GM10248 (cell line): ENCODE data around the gene PAQR5.
A peak's percentile ranks its signal among the peaks of the same experiment; 100 is the strongest.

Source experiments
- CTCF ChIA-PET: fragments of 300-600 bp; sonication (Branson Sonifier 250); formaldehyde crosslinking; extraction: SDS; loops from one replicate; lab custom pipeline; 2021; ENCODE audit warnings: antibody characterized with exemption; lab: Yijun Ruan, JAX
- POLR2A ChIA-PET: fragments of 350-650 bp; sonication (Branson Sonifier 250); formaldehyde crosslinking; extraction: SDS; loops from one replicate; lab custom pipeline; 2020; ENCODE audit warnings: antibody characterized with exemption; lab: Yijun Ruan, JAX
- DNase-seq: peaks from one replicate; pipeline ENCODE4 v3.0.0; 2012; ENCODE audit errors: extremely low spot score
- TF ChIP-seq, protein P1 (sequence below): IDR thresholded peaks from 2 replicates; pipeline ENCODE4 v1.5.1; 2012; ENCODE audit warnings: mild to moderate bottlenecking, low read depth; ENCODE audit errors: extremely low read depth, missing control alignments, control extremely low read depth

PAQR5 gene

DNA sequence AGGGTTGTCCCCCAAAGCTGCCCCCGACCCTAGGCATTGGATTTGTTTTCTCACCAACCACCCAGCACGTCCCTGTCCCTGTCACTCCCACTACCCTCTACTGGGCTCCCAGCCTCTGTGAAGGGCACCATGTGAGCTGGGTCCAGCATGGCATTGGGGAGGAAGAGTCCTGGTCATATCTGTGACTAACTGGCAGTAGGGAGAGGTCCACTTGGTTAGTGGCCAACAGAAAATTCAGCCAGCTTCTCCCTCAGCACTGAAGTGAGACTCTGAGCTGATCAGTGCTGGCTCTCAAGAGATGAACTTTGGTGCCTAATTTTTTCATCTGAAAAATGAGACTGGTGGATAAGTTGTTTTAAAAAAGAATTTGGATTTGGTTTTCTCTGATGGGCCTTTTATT is 104.1 kb downstream of the PAQR5 start:
- CTCF ChIA-PET, result interaction anchor here (1.2 to 6.2 kb wide), 2 partner anchors 7 to 22 kb away, joined by 4 to 50 read pairs; no protein-coding TSS in a partner anchor

DNA sequence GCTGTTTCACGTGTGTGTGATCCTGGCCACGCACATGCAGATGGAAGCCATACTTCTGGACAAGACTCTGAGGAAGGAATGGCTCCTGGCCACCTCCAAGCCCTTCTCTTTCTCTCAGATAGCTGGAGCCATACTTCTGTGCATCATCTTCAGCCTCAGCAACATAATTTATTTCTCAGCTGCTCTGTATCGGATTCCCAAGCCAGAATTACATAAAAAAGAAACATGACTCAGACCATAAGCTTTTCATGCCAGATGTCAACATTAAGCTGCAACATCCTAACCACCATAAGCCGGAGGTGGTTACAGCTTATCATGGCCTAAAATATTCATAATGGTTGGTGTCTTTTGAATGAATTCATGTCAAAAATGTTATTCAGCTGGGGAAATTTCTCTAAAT is 104.9 kb downstream of the PAQR5 start:
- POLR2A ChIA-PET, result no interaction called here
- CTCF ChIA-PET, result interaction anchor here (0.7 to 6.2 kb wide), 6 partner anchors 8 to 71 kb away, joined by 3 to 50 read pairs (median 3); no protein-coding TSS in a partner anchor
- DNase-seq, result no peak
- TF ChIP-seq, protein P1, sequence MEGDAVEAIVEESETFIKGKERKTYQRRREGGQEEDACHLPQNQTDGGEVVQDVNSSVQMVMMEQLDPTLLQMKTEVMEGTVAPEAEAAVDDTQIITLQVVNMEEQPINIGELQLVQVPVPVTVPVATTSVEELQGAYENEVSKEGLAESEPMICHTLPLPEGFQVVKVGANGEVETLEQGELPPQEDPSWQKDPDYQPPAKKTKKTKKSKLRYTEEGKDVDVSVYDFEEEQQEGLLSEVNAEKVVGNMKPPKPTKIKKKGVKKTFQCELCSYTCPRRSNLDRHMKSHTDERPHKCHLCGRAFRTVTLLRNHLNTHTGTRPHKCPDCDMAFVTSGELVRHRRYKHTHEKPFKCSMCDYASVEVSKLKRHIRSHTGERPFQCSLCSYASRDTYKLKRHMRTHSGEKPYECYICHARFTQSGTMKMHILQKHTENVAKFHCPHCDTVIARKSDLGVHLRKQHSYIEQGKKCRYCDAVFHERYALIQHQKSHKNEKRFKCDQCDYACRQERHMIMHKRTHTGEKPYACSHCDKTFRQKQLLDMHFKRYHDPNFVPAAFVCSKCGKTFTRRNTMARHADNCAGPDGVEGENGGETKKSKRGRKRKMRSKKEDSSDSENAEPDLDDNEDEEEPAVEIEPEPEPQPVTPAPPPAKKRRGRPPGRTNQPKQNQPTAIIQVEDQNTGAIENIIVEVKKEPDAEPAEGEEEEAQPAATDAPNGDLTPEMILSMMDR, result no peak

More for the DNA sequence above, 104.1 kb downstream of the PAQR5 start:
- TF ChIP-seq, protein P1, result no peak
- POLR2A ChIA-PET, result no interaction called here
- DNase-seq, result no peak

DNA sequence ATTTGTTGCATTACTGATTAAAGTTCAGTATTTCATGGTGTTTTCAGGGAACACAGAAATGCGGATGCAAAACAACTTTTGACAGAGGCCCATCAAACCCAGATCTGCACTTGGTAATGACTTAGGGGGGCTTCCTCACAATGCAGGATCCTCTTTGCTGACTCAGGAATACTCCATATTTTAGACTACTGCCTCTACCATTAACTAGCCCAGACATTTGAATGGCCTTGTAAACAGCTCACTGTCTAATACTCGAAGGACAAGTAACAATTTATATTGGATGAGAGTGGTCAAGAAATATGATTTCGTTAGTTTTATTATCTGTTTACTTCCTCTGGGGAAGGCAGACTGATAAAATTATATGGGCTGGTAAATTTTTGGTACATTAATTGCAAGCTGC is 106.4 kb downstream of the PAQR5 start:
- CTCF ChIA-PET, result interaction anchor here (0.7 to 6.2 kb wide), 5 partner anchors 10 to 70 kb away, joined by 3 to 50 read pairs (median 4); no protein-coding TSS in a partner anchor
- POLR2A ChIA-PET, result no interaction called here
- DNase-seq, result no peak
- TF ChIP-seq, protein P1, result no peak

DNA sequence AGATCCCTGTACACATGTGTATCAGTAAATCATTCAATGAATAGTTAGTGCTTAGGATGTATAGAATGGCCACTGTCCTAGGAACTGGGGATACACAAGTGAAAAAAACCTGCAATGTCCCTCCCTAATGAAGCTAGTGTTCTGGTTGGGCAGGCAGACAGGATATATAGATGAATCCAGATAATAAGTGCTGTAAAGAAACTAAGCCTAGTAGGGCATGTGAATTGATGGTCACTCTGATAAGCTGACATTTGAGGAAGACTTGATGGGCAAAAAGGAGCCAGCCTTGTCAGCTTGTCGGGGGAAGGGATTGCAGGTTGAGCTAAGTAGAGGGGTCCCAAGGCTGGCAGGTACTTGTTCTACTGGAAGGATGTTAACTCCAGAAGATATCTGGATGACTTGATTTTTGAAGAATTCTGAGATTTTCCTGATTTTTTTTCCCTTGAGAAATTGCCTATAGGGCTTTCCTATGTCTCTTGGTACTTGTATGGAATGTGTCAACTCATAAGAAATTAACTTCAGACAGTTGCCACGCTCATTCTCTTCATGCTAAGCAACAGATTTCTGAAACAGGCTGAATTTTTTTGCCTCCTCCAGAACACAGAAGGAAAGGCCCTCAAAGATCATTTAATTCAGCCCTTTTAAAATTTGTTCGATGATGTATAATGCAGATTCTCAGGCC is 109.1 kb downstream of the PAQR5 start:
- no peak for DNase-seq
- ChIA-PET CTCF (interaction anchor here (0.9 to 6.2 kb wide), 4 partner anchors 12 to 858 kb away, joined by 3 to 50 read pairs (median 3); partner anchors contain the start of gene RPLP1), POLR2A (no interaction called here)
- TF ChIP-seq, protein P1, result no peak

DNA sequence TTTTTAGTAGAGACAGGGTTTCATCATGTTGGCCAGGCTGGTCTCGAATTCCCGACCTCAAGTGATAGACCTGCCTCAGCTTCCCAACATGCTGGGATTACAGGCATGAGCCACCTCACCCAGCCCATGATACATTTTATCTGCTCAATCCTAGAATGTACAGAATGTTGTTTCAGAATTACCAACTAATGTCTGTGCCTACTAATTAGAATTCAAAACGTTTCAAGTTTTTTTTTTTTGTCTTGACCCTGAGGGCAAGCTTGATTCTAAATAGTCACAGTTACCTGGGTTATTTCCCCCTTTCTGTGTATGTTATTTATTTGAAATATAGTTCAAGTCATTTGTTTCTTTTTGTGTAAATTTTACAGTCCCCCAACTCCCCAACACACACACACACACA is 110.1 kb downstream of the PAQR5 start:
- TF ChIP-seq, protein P1, result no peak
- ChIA-PET CTCF (interaction anchor here (1.4 to 6.2 kb wide), 2 partner anchors 13 to 43 kb away, joined by 3 to 50 read pairs; partner anchors contain the start of gene RPLP1), POLR2A (no interaction called here)
- DNase-seq, result no peak

DNA sequence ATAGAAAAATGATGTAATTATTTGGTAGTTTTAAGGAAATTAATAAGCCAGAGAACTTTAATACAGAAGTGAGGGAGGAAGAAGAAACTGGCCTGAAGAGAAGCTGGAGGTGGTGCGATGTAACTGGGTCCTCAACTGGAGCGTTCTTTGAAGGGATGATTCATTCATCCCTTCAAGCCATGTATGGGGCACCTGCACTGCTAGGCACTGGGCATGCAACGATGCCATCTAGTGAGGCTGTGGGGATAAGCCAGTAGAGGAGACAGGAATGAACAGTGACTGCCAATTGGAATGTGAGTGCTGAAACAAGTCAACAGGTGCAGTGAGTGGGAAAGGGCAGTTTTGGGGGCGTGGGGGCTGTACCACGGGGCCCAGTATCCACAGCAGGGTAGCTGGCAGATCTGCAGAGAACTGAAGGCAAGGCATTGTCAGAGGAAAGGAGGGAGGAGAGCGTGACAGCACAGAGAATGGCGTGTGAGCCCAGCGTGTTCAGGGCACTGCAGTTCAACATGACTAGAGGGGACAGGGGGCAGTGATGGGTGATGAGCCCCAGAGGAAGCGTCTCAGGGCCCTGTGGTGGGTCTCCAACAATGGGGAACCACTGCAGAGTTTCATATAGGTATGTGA is 111.6 kb downstream of the PAQR5 start:
- no peak for DNase-seq
- ChIA-PET CTCF (interaction anchor here (1.3 kb wide), 1 partner anchor 351 kb away, joined by 4 read pairs; no protein-coding TSS in a partner anchor), POLR2A (no interaction called here)
- TF ChIP-seq, protein P1, result peak; percentile 18
